HEK293T (cell line): ENCODE data around the gene DAD1.

ENCODE experiments used
- CTBP1 ChIP-seq: fragments of 450-650 bp; IDR thresholded peaks from 2 replicates; pipeline ENCODE4 v1.6.1; 2016; ENCODE audit warnings: borderline replicate concordance
- ELF4 ChIP-seq: fragments of 450-650 bp; IDR thresholded peaks from 2 replicates; pipeline ENCODE4 v1.6.1; 2017; ENCODE audit warnings: antibody characterized with exemption
- FOXK2 ChIP-seq: fragments of 450-650 bp; IDR thresholded peaks from 2 replicates; pipeline ENCODE4 v1.6.1; 2016; ENCODE audit warnings: mild to moderate bottlenecking
- FOXM1 ChIP-seq: fragments of 450-650 bp; IDR thresholded peaks from 2 replicates; pipeline ENCODE4 v1.6.1; 2017; ENCODE audit warnings: mild to moderate bottlenecking, borderline replicate concordance
- HDGF ChIP-seq: fragments of 450-650 bp; IDR thresholded peaks from 2 replicates; pipeline ENCODE4 v1.6.1; 2017; ENCODE audit warnings: antibody characterized with exemption, borderline replicate concordance
- LEF1 ChIP-seq: fragments of 450-650 bp; IDR thresholded peaks from 2 replicates; pipeline ENCODE4 v1.6.1; 2017; ENCODE audit warnings: mild to moderate bottlenecking, borderline replicate concordance
- SP1 ChIP-seq: fragments of 450-650 bp; IDR thresholded peaks from 2 replicates; pipeline ENCODE4 v1.6.1; 2017
- TARDBP ChIP-seq: fragments of 450-650 bp; IDR thresholded peaks from 2 replicates; pipeline ENCODE4 v1.6.1; 2016

DNA sequence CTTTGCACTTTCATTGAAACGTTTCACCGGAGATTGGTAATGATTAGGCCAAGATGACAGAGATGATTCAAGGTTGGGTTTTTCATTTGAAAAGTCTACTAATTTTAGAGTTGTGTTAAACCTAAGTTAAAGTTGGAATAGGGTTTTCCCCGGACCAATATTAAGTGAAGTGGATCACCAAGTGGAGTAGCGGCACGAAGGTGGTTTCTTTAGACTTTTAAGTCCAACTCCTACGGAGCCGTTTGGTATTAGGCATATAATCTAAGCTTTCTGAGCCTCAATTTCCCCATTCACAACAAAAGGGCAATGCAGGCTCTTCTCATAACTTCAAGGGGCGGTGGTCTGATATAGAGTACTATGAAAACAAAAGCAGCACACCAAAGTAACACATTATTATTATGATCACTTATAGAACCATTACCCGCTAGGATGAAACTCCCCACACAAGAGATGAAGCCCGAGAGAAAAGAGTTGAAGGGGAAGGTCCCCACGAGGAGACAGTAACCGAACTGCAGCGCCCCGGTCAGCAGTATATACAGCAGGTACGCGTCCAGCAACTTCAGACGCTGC is 413 bp downstream of the DAD1 start:
- TF ChIP-seq HDGF: no peak
- TF ChIP-seq SP1: no peak
- no peak for TF ChIP-seq FOXM1
- TF ChIP-seq LEF1: no peak
- TF ChIP-seq CTBP1: no peak
- no peak for TF ChIP-seq TARDBP
- no peak for TF ChIP-seq ELF4
- no peak for TF ChIP-seq FOXK2
